Measurements from ENCODE around the gene TNFSF11. TPM values are rescaled to one million over a fixed set of nuclear protein-coding genes. Genes with fewer than 3 reads are reported as not detected.

The TNFSF11 gene, protein sequence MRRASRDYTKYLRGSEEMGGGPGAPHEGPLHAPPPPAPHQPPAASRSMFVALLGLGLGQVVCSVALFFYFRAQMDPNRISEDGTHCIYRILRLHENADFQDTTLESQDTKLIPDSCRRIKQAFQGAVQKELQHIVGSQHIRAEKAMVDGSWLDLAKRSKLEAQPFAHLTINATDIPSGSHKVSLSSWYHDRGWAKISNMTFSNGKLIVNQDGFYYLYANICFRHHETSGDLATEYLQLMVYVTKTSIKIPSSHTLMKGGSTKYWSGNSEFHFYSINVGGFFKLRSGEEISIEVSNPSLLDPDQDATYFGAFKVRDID
- total RNA-seq (2014; rRNA removed; shearing (Covaris generic)) (not detected in 2 replicates), polyA plus RNA-seq (2016; fragmentation: Nextera tagmentation; extraction: Ambion mirVana) (not detected in 2 replicates)

DNA sequence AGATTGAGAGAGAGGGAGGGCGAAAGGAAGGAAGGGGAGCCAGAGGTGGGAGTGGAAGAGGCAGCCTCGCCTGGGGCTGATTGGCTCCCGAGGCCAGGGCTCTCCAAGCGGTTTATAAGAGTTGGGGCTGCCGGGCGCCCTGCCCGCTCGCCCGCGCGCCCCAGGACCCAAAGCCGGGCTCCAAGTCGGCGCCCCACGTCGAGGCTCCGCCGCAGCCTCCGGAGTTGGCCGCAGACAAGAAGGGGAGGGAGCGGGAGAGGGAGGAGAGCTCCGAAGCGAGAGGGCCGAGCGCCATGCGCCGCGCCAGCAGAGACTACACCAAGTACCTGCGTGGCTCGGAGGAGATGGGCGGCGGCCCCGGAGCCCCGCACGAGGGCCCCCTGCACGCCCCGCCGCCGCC lies at the start of gene TNFSF11:
TNFSF11 (plus strand) TSS at position 142 of the 400 bp plus-strand sequence; CDS start at position 294, 152 bp downstream.
- TF ChIP-seq EZH2phosphoT487 (IDR thresholded peaks at IDR 0.05; ENCODE audit: insufficient read depth, low read depth) (no peak), EZH2 (IDR thresholded peaks at IDR 0.05; ENCODE audit: insufficient read depth, poor library complexity, severe bottlenecking) (no peak)
- DNase-seq, result no peak
- no peak within 1 kb of the TSS for H3K4me3 ChIP-seq
- H3K27me3 ChIP-seq (replicated peaks; ENCODE audit: insufficient read depth), result peaks cover 69% of the 10 kb centered on the region
- no peak within 1 kb of the TSS for H2AFZ ChIP-seq
- no peaks in the 10 kb centered on the region for H3K9me3 ChIP-seq (ENCODE audit: low read depth)
- WGBS, 2 experiments (ENCODE audit: low coverage in 1 of 2, low lambda C conversion rate in 2 of 2, missing lambda C conversion rate in 2 of 2), result 4 to 8% methylated on average over 19 to 35 of the region's 39 CpGs
- no peaks in the 10 kb centered on the region for H3F3A ChIP-seq (ENCODE audit: insufficient read depth)
- H3K36me3 ChIP-seq (ENCODE audit: low read depth), result no peaks in the 10 kb centered on the region
- no peak within 1 kb of the TSS for H3K4me2 ChIP-seq (ENCODE audit: unreplicated experiment)
- H3K27ac ChIP-seq, result no peak within 1 kb of the TSS
- H3K9me2 ChIP-seq (ENCODE audit: insufficient read depth), result no peaks in the 10 kb centered on the region
- H4K20me1 ChIP-seq (ENCODE audit: insufficient read depth), result no peaks in the 10 kb centered on the region
- in situ Hi-C loops (cut with MboI), result no loop called here
- no peak within 1 kb of the TSS for H3K9ac ChIP-seq
- H3K79me2 ChIP-seq (ENCODE audit: insufficient read depth), result no peaks in the 10 kb centered on the region
- no peaks in the 10 kb centered on the region for H3K4me1 ChIP-seq (ENCODE audit: insufficient read depth)

- Histone ChIP-seq H3K4me2 (ENCODE audit: unreplicated experiment) (no peak overlapping the region), H3K36me3 (ENCODE audit: low read depth) (no peaks in the 10 kb centered on the region), H3K79me2 (ENCODE audit: insufficient read depth) (no peaks in the 10 kb centered on the region), H3F3A (ENCODE audit: insufficient read depth) (no peaks in the 10 kb centered on the region), H3K9me3 (ENCODE audit: low read depth) (no peaks in the 10 kb centered on the region), H3K9ac (no peak overlapping the region), H3K4me1 (ENCODE audit: insufficient read depth) (no peaks in the 10 kb centered on the region), H3K27me3 (replicated peaks; ENCODE audit: insufficient read depth) (peaks cover 25% of the 10 kb centered on the region), H3K9me2 (ENCODE audit: insufficient read depth) (no peaks in the 10 kb centered on the region), H3K4me3 (no peak overlapping the region), H2AFZ (no peak overlapping the region), H4K20me1 (ENCODE audit: insufficient read depth) (no peaks in the 10 kb centered on the region), H3K27ac (no peak overlapping the region)
- DNase-seq, result no peak
- in situ Hi-C loops (cut with MboI), result no loop called here
- no peak for TF ChIP-seq EZH2 (IDR thresholded peaks at IDR 0.05; ENCODE audit: insufficient read depth, poor library complexity, severe bottlenecking)
- TF ChIP-seq EZH2phosphoT487 (IDR thresholded peaks at IDR 0.05; ENCODE audit: insufficient read depth, low read depth), result no peak
- WGBS, 2 experiments (ENCODE audit: low coverage in 1 of 2, low lambda C conversion rate in 2 of 2, missing lambda C conversion rate in 2 of 2), result 4 to 7% methylated on average over 3 of the region's 3 CpGs
These were observed 49.4 kb upstream of the TNFSF11 start for GRCh38 chr13:42524487-42525034.

GRCh38 chr13:42525035-42525504 lies 48.9 kb upstream of the TNFSF11 start:
- no peak overlapping the region for H3K4me2 ChIP-seq (ENCODE audit: unreplicated experiment)

GRCh38 chr13:42526276-42526675 lies 47.7 kb upstream of the TNFSF11 start:
- H3K4me1 ChIP-seq (ENCODE audit: insufficient read depth), result no peaks in the 10 kb centered on the region
- no peak overlapping the region for H3K4me2 ChIP-seq (ENCODE audit: unreplicated experiment)
- no peaks in the 10 kb centered on the region for H3K79me2 ChIP-seq (ENCODE audit: insufficient read depth)
- no peaks in the 10 kb centered on the region for H3F3A ChIP-seq (ENCODE audit: insufficient read depth)
- no peaks in the 10 kb centered on the region for H3K9me3 ChIP-seq (ENCODE audit: low read depth)
- no peak overlapping the region for H3K27ac ChIP-seq
- H3K27me3 ChIP-seq (replicated peaks; ENCODE audit: insufficient read depth), result peaks cover 26% of the 10 kb centered on the region
- H3K9me2 ChIP-seq (ENCODE audit: insufficient read depth), result no peaks in the 10 kb centered on the region
- no peak for DNase-seq
- 30 to 33% methylated on average over 3 of the region's 3 CpGs for WGBS, 2 experiments (ENCODE audit: low coverage in 1 of 2, low lambda C conversion rate in 2 of 2, missing lambda C conversion rate in 2 of 2)
- no peaks in the 10 kb centered on the region for H4K20me1 ChIP-seq (ENCODE audit: insufficient read depth)
- no peaks in the 10 kb centered on the region for H3K36me3 ChIP-seq (ENCODE audit: low read depth)
- in situ Hi-C loops (cut with MboI), result no loop called here
- no peak for TF ChIP-seq EZH2phosphoT487 (IDR thresholded peaks at IDR 0.05; ENCODE audit: insufficient read depth, low read depth)
- no peak overlapping the region for H2AFZ ChIP-seq
- no peak overlapping the region for H3K4me3 ChIP-seq
- H3K9ac ChIP-seq, result no peak overlapping the region

More at GRCh38 chr13:42525035-42525504, 48.9 kb upstream of the TNFSF11 start:
- Histone ChIP-seq H3K4me1 (ENCODE audit: insufficient read depth) (no peaks in the 10 kb centered on the region), H3K9ac (no peak overlapping the region), H3F3A (ENCODE audit: insufficient read depth) (no peaks in the 10 kb centered on the region), H2AFZ (no peak overlapping the region), H3K4me3 (no peak overlapping the region), H3K9me3 (ENCODE audit: low read depth) (no peaks in the 10 kb centered on the region), H3K27ac (no peak overlapping the region), H3K79me2 (ENCODE audit: insufficient read depth) (no peaks in the 10 kb centered on the region), H3K27me3 (replicated peaks; ENCODE audit: insufficient read depth) (peaks cover 25% of the 10 kb centered on the region), H3K36me3 (ENCODE audit: low read depth) (no peaks in the 10 kb centered on the region), H4K20me1 (ENCODE audit: insufficient read depth) (no peaks in the 10 kb centered on the region), H3K9me2 (ENCODE audit: insufficient read depth) (no peaks in the 10 kb centered on the region)
- TF ChIP-seq EZH2phosphoT487 (IDR thresholded peaks at IDR 0.05; ENCODE audit: insufficient read depth, low read depth), result no peak
- no peak for TF ChIP-seq EZH2 (IDR thresholded peaks at IDR 0.05; ENCODE audit: insufficient read depth, poor library complexity, severe bottlenecking)
- DNase-seq, result peak; percentile 15
- in situ Hi-C loops (cut with MboI), result no loop called here
- WGBS, 2 experiments (ENCODE audit: low coverage in 1 of 2, low lambda C conversion rate in 2 of 2, missing lambda C conversion rate in 2 of 2), result 5 to 14% methylated on average over 2 of the region's 2 CpGs
